Lung (tissue), 12 donors: ENCODE results near the gene AP4E1. TPM values are rescaled to one million over a fixed set of nuclear protein-coding genes. Genes with fewer than 3 reads are reported as not detected.
A peak's percentile ranks its signal among the peaks of the same experiment; 100 is the strongest.
"Not testable (repeated sequence)": the region's sequence is repeated elsewhere in the genome, so short reads cannot be mapped to it uniquely, and the experiment has no call there.

ENCODE experiments used
- ATAC-seq: fragments of 200-7000 bp; cut with Tn5 transposase; one replicate; pipeline ENCODE4 v1.9.1; 2020; ENCODE audit warnings: moderate number of reproducible peaks; ENCODE audit not compliant: insufficient read depth, low FRiP score
- DNase-seq, 3 donors: peaks; one replicate each; pipeline ENCODE4 v3.0.0-alpha.2; 2013 to 2017
- H3K27ac ChIP-seq, 2 donors: one replicate each; pipeline ENCODE4 v1.5.1; 2013; ENCODE audit warnings: mild to moderate bottlenecking in 2 of 2, moderate library complexity in 2 of 2, control low read depth in 1 of 2, inconsistent platforms in 1 of 2, low read depth in 1 of 2, low read length in 1 of 2
- H3K27me3 ChIP-seq, 3 donors: one replicate each; pipeline ENCODE4 v1.5.1; 2013; ENCODE audit warnings: low read length in 2 of 3; ENCODE audit not compliant: control insufficient read depth in 3 of 3, insufficient read depth in 3 of 3
- H3K36me3 ChIP-seq, 4 donors: one replicate each; pipeline ENCODE4 v1.5.1; 2013; ENCODE audit warnings: low read length in 4 of 4, mild to moderate bottlenecking in 1 of 4, moderate library complexity in 1 of 4; ENCODE audit not compliant: control insufficient read depth in 4 of 4, insufficient read depth in 4 of 4
- H3K4me1 ChIP-seq, 5 donors: one replicate each; pipeline ENCODE4 v1.5.1; 2013; ENCODE audit warnings: low read length in 5 of 5, mild to moderate bottlenecking in 2 of 5, moderate library complexity in 1 of 5; ENCODE audit not compliant: control insufficient read depth in 5 of 5, insufficient read depth in 5 of 5
- H3K4me3 ChIP-seq: one replicate; pipeline ENCODE4 v1.5.1; 2013; ENCODE audit warnings: mild to moderate bottlenecking, control low read depth, moderate library complexity
- H3K9ac ChIP-seq, 2 donors: one replicate each; pipeline ENCODE4 v1.5.1; 2013; ENCODE audit warnings: low read length in 2 of 2, control low read depth in 1 of 2; ENCODE audit not compliant: insufficient read depth in 1 of 2
- H3K9me3 ChIP-seq, 4 donors: one replicate each; pipeline ENCODE4 v1.5.1; 2013; ENCODE audit warnings: low read length in 3 of 4, mild to moderate bottlenecking in 1 of 4, moderate library complexity in 1 of 4; ENCODE audit not compliant: control insufficient read depth in 4 of 4, insufficient read depth in 3 of 4
- whole genome bisulfite sequencing, 2 donors: extraction: QIAGEN DNeasy Blood & Tissue Kit; methylation state at CpG; one replicate each; pipeline ENCODE4 v1.1.7; 2013; 5-methylcytosine and 5-hydroxymethylcytosine counted together
- polyA plus RNA-seq, 2 donors: library from polyadenylated mRNA; stranded (reverse); fragments of 200-250 nt; gene quantifications; one replicate each; pipeline ENCODE4 v1.2.1, GENCODE V29; 2013
- total RNA-seq, 2 donors: library from RNA; depleted of rRNA in 1 of 2; stranded (reverse); fragments of >200 nt in 1 of 2; gene quantifications; one replicate each; pipeline ENCODE4 v1.2.1, GENCODE V29; 2014 to 2021
- TF ChIP-seq, protein P1 (sequence below): IDR thresholded peaks from 2 replicates; pipeline ENCODE4 v1.5.1; 2012; ENCODE audit warnings: mild to moderate bottlenecking; ENCODE audit errors: control extremely low read depth, extremely low read depth
- donor health status: control.
- donor health status: control.
- donor health status: Bipolar disorder and iron deficiency.
- donor health status: healthy.
- donor health status: DM: yes; HTN: yes; CAD: no.

Gene AP4E1
- total and polyA plus RNA-seq, 4 donors: 2.2 to 12.7 (median 6.7) TPM

DNA sequence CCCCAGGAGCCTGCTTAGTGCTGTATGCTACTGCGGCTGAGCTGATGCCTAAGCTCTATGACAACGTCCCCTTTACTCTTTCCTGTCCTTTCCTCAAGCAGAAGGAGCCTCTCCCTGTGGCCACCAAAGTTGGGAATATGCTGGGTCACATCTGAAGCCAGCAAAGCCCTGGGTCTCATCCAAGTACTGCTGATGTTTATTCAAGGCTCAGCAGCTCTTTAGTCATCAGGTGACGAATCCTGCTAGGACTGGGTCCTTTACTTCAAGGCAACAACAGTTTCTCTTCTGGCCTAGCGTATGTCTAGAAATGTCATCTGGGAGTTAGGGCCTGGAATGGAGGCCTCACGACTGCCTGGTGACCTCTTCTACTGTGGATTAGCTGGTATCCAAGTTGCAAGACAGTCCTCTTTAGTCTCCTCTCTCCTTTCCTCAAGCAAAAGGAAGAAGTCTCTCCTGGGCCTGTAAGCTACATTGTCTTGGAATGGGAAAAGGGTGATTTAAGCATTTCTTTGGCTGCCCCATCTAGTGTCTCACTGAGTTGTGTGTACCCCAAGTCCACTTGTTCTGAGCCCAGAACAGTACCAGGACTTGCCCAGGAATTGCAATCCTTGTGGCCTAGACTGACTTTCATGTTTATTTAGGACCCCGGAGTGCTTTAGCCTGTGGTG lies 122.3 kb downstream of the AP4E1 start:
- ATAC-seq (no peak), DNase-seq (peak in 1 of 3 donors; percentile 63)
- Histone ChIP-seq H3K9me3 (no peaks in the 10 kb centered on the region), H3K36me3 (no peaks in the 10 kb centered on the region), H3K9ac (no peak overlapping the region), H3K27me3 (no peaks in the 10 kb centered on the region), H3K4me1 (peaks cover 0 to 5% (median 0%) of the 10 kb centered on the region in 5 donors), H3K4me3 (no peak overlapping the region), H3K27ac (no peak overlapping the region)
- TF ChIP-seq, protein P1, sequence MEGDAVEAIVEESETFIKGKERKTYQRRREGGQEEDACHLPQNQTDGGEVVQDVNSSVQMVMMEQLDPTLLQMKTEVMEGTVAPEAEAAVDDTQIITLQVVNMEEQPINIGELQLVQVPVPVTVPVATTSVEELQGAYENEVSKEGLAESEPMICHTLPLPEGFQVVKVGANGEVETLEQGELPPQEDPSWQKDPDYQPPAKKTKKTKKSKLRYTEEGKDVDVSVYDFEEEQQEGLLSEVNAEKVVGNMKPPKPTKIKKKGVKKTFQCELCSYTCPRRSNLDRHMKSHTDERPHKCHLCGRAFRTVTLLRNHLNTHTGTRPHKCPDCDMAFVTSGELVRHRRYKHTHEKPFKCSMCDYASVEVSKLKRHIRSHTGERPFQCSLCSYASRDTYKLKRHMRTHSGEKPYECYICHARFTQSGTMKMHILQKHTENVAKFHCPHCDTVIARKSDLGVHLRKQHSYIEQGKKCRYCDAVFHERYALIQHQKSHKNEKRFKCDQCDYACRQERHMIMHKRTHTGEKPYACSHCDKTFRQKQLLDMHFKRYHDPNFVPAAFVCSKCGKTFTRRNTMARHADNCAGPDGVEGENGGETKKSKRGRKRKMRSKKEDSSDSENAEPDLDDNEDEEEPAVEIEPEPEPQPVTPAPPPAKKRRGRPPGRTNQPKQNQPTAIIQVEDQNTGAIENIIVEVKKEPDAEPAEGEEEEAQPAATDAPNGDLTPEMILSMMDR: no peak
- 88 to 91% methylated on average over 6 of the region's 6 CpGs for WGBS, 2 donors

DNA sequence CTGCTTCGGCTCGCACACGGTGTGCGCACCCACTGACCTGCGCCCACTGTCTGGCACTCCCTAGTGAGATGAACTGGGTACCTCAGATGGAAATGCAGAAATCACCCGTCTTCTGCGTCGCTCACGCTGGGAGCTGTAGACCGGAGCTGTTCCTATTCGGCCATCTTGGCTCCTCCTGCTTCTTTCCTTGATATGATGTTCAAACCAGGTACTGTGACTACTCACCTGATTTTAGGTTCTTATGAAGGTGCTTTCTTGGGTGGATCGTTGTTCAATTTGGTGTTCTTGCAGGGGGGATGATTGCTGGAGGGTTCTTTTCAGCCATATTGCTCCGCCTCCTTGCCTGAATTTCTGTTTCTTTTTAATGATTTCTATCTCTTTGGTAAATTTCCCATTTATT lies 129.0 kb downstream of the AP4E1 start:
- H3K36me3 ChIP-seq, H3K27me3 ChIP-seq, H3K4me3 ChIP-seq, DNase-seq, H3K27ac ChIP-seq, H3K4me1 ChIP-seq, H3K9ac ChIP-seq, H3K9me3 ChIP-seq, ATAC-seq: not testable (repeated sequence)
- 97 to 98% methylated on average over 10 to 13 of the region's 13 CpGs for WGBS, 2 donors

DNA sequence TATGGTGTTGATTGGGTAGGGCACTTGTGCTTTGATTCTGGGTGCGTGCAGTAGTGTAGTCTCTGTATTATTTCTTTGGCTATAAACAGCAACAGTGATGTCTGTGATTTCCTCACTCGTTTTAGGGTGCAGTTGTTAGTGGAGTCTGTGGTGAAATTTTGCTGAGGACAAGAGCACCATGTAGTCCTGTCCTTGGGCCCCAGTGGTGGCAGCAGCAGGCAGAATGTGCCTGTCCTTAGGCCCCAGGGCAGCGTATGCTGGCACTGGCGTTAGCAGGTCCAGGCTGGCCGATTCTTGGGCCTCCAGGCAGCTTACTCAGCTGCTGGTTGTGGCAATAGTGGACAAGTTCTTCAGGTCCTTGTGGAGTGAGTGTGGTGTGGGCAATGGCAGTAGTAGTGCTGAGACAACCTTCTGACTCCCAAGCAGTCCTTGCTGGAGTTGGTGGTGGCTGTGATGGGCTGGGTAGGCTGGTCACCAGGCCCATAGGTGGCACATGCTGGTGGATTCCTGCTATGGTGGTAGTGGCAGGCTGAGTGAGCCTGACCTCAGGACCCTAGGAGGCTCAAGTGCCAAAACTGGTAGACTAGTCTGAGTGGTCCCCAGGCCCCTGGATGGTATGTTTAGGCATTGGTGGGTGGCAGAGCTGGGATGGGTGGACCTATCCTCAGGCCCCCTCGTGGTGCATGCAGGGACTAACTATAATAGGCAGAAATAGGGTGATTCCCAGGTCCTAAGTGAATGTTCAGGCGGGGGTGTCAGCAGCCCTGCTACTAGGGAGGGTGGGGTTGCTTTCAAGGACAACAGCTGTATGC lies 129.9 kb downstream of the AP4E1 start:
- no peaks in the 10 kb centered on the region for H3K27me3 ChIP-seq
- no peak overlapping the region for H3K4me3 ChIP-seq
- no peaks in the 10 kb centered on the region for H3K36me3 ChIP-seq
- ATAC-seq (no peak), DNase-seq (no peak)
- TF ChIP-seq, protein P1: no peak
- peaks cover 0 to 2% (median 0%) of the 10 kb centered on the region in 4 donors for H3K9me3 ChIP-seq
- 90 to 94% methylated on average over 7 of the region's 7 CpGs for WGBS, 2 donors
- H3K4me1 ChIP-seq: no peaks in the 10 kb centered on the region
- no peak overlapping the region for H3K9ac ChIP-seq
- no peak overlapping the region for H3K27ac ChIP-seq

DNA sequence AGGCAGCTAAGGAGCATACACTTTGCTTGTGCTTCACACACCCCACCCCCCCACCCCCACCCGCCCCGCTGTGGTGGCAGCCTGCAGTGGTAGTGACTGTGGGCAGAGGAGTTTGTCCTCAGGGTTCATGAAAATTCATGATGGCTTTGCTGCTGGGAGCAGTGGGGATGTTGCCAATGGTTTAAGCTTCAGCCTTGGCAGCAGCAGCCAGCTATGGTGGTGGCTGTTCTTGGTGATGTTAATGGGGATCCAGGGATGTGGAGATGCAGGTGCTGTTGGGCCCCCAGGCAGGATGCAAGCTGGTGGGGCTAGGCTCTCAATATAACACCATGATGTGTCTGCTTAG lies 130.5 kb downstream of the AP4E1 start:
- 100% methylated on average over 2 of the region's 2 CpGs for WGBS, 2 donors
- TF ChIP-seq, protein P1: no peak
- H3K9me3 ChIP-seq: peaks cover 0 to 2% (median 0%) of the 10 kb centered on the region in 4 donors
- no peaks in the 10 kb centered on the region for H3K27me3 ChIP-seq
- ATAC-seq (no peak), DNase-seq (no peak)
- no peaks in the 10 kb centered on the region for H3K4me1 ChIP-seq
- no peak overlapping the region for H3K27ac ChIP-seq
- H3K9ac ChIP-seq: no peak overlapping the region
- no peaks in the 10 kb centered on the region for H3K36me3 ChIP-seq
- no peak overlapping the region for H3K4me3 ChIP-seq
